ENCODE results near the gene SLC35A5.

The SLC35A5 gene

DNA sequence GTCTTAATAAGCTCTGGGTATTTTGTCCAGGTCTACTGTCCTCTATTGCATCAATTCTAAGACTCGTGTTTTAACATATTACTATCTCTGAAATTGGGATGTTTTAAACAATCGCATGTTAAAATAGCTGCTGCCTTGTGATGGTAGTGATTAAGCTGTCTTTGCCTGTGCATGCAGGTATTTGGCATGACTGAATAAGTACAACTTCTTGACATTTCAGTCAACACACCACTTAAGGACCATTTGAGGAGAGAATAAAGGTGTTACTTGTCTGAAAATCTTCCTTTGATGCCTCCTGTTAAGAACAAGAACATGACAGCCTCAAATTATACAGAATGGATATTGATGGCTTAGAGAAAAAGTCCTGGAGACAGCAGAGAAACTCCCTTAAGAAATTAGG lies 33.0 kb downstream of the SLC35A5 start:
- H3K79me1 ChIP-seq (ENCODE audit: low read length), result no peaks in the 10 kb centered on the region
- H4K8ac ChIP-seq (ENCODE audit: low read depth, low read length), result no peak overlapping the region
- H3K4me3 ChIP-seq (ENCODE audit: low read depth, low read length), result no peak overlapping the region
- H2AFZ ChIP-seq (ENCODE audit: insufficient read depth, low read length, poor library complexity), result no peak overlapping the region
- H3K27me3 ChIP-seq (ENCODE audit: insufficient read depth, low read length), result no peaks in the 10 kb centered on the region
- no peak overlapping the region for H2BK12ac ChIP-seq (ENCODE audit: low read length)
- H3K79me2 ChIP-seq (ENCODE audit: control insufficient read depth, insufficient read depth, low read length, poor library complexity), result no peaks in the 10 kb centered on the region
- H3K23ac ChIP-seq (ENCODE audit: low read length), result no peak overlapping the region
- no peak overlapping the region for H3K4me2 ChIP-seq (ENCODE audit: low read length)
- H4K12ac ChIP-seq (ENCODE audit: low read depth, low read length), result no peak overlapping the region
- no peaks in the 10 kb centered on the region for H3K9me3 ChIP-seq (ENCODE audit: insufficient read depth, low read depth, low read length)
- no peak overlapping the region for H3K27ac ChIP-seq (ENCODE audit: low read depth, low read length)
- no peak overlapping the region for H3K18ac ChIP-seq (ENCODE audit: low read length)
- H3K36me3 ChIP-seq (ENCODE audit: control insufficient read depth in 1 of 2, insufficient read depth in 2 of 2, low read length in 2 of 2), result no peaks in the 10 kb centered on the region
- peaks cover 0 to 3% of the 10 kb centered on the region in 2 experiments for H3K4me1 ChIP-seq (ENCODE audit: control insufficient read depth in 1 of 2, insufficient read depth in 2 of 2, low read length in 2 of 2)
- no peak overlapping the region for H2AK5ac ChIP-seq (ENCODE audit: low read length)
- H2BK5ac ChIP-seq (ENCODE audit: low read depth, low read length, poor library complexity), result no peak overlapping the region
- H3K9ac ChIP-seq (ENCODE audit: low read length), result no peak overlapping the region
- no peak overlapping the region for H2BK120ac ChIP-seq (ENCODE audit: insufficient read depth, low read length, poor library complexity)
- H4K91ac ChIP-seq (ENCODE audit: low read depth, low read length), result no peak overlapping the region
- DNase-seq, result no peak
- no peak overlapping the region for H3K14ac ChIP-seq (ENCODE audit: low read length)
- H3K4ac ChIP-seq (ENCODE audit: low read depth, low read length), result no peak overlapping the region
- no CpG with 5 or more reads among the region's 2 CpGs for WGBS (ENCODE audit: extremely low coverage, insufficient coverage, insufficient read length)

DNA sequence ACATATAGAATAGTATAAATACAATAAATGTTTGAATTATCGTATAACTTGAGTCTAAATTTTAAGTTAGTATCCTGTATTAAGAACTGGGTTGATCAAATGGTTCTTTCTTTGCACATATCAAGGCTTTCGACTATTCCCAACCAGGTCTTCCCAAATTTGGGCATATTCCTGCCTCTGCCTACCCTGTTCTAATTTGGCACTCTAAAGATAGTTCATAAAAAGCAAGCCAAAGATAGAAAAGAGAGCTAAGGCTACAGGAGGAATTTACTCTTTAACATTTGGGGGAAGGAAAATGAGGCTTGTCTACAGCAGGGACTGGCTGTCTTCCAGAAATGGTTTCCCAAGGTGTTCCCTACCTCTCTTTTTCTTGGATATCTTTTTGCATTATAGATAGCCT lies 36.1 kb downstream of the SLC35A5 start:
- no peak overlapping the region for H3K14ac ChIP-seq (ENCODE audit: low read length)
- H2BK120ac ChIP-seq (ENCODE audit: insufficient read depth, low read length, poor library complexity), result no peak overlapping the region
- H2AFZ ChIP-seq (ENCODE audit: insufficient read depth, low read length, poor library complexity), result no peak overlapping the region
- H4K91ac ChIP-seq (ENCODE audit: low read depth, low read length), result no peak overlapping the region
- no peak overlapping the region for H4K8ac ChIP-seq (ENCODE audit: low read depth, low read length)
- no peak overlapping the region for H3K23ac ChIP-seq (ENCODE audit: low read length)
- no peak overlapping the region for H3K4ac ChIP-seq (ENCODE audit: low read depth, low read length)
- H3K9ac ChIP-seq (ENCODE audit: low read length), result no peak overlapping the region
- no peak for DNase-seq
- no peaks in the 10 kb centered on the region for H3K27me3 ChIP-seq (ENCODE audit: insufficient read depth, low read length)
- H3K4me2 ChIP-seq (ENCODE audit: low read length), result no peak overlapping the region
- WGBS (ENCODE audit: extremely low coverage, insufficient coverage, insufficient read length), result no CpG with 5 or more reads among the region's 2 CpGs
- H3K9me3 ChIP-seq (ENCODE audit: insufficient read depth, low read depth, low read length), result no peaks in the 10 kb centered on the region
- H3K18ac ChIP-seq (ENCODE audit: low read length), result no peak overlapping the region
- H4K12ac ChIP-seq (ENCODE audit: low read depth, low read length), result no peak overlapping the region
- H2BK12ac ChIP-seq (ENCODE audit: low read length), result no peak overlapping the region
- H2BK5ac ChIP-seq (ENCODE audit: low read depth, low read length, poor library complexity), result no peak overlapping the region
- no peaks in the 10 kb centered on the region for H3K79me1 ChIP-seq (ENCODE audit: low read length)
- H2AK5ac ChIP-seq (ENCODE audit: low read length), result no peak overlapping the region
- H3K4me1 ChIP-seq (ENCODE audit: control insufficient read depth in 1 of 2, insufficient read depth in 2 of 2, low read length in 2 of 2), result peaks cover 0 to 3% of the 10 kb centered on the region in 2 experiments
- H3K79me2 ChIP-seq (ENCODE audit: control insufficient read depth, insufficient read depth, low read length, poor library complexity), result no peaks in the 10 kb centered on the region
- H3K4me3 ChIP-seq (ENCODE audit: low read depth, low read length), result no peak overlapping the region
- H3K36me3 ChIP-seq (ENCODE audit: control insufficient read depth in 1 of 2, insufficient read depth in 2 of 2, low read length in 2 of 2), result no peaks in the 10 kb centered on the region
- H3K27ac ChIP-seq (ENCODE audit: low read depth, low read length), result no peak overlapping the region

DNA sequence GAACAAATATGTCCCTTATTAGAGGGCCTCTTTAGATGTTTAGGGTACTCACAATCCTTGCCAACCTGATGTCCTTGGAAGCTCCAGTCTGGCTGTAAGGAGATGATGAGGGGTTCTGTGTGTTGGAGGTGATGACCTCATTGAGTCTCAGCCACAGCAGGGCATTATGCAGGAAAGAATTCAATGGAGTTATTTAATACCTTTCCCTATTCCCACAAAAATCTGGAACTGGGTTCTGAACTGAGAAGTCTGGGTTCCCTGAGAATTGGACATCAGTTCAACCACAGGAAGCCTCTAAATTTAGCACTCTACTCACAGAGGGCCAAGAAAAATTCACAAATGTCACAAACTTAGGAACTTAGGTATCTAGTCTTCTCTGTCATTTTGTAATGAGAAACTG lies 36.9 kb downstream of the SLC35A5 start:
- H3K79me2 ChIP-seq (ENCODE audit: control insufficient read depth, insufficient read depth, low read length, poor library complexity), result no peaks in the 10 kb centered on the region
- no peak overlapping the region for H2AFZ ChIP-seq (ENCODE audit: insufficient read depth, low read length, poor library complexity)
- H3K4me3 ChIP-seq (ENCODE audit: low read depth, low read length), result no peak overlapping the region
- H2BK5ac ChIP-seq (ENCODE audit: low read depth, low read length, poor library complexity), result no peak overlapping the region
- no peak overlapping the region for H3K18ac ChIP-seq (ENCODE audit: low read length)
- H2BK120ac ChIP-seq (ENCODE audit: insufficient read depth, low read length, poor library complexity), result no peak overlapping the region
- no peak overlapping the region for H4K12ac ChIP-seq (ENCODE audit: low read depth, low read length)
- H3K36me3 ChIP-seq (ENCODE audit: control insufficient read depth in 1 of 2, insufficient read depth in 2 of 2, low read length in 2 of 2), result no peaks in the 10 kb centered on the region
- H3K27ac ChIP-seq (ENCODE audit: low read depth, low read length), result no peak overlapping the region
- no peak overlapping the region for H3K4ac ChIP-seq (ENCODE audit: low read depth, low read length)
- no peaks in the 10 kb centered on the region for H3K27me3 ChIP-seq (ENCODE audit: insufficient read depth, low read length)
- H3K79me1 ChIP-seq (ENCODE audit: low read length), result no peaks in the 10 kb centered on the region
- no peak overlapping the region for H2AK5ac ChIP-seq (ENCODE audit: low read length)
- no peak overlapping the region for H2BK12ac ChIP-seq (ENCODE audit: low read length)
- H3K9ac ChIP-seq (ENCODE audit: low read length), result no peak overlapping the region
- no peak overlapping the region for H3K23ac ChIP-seq (ENCODE audit: low read length)
- H4K8ac ChIP-seq (ENCODE audit: low read depth, low read length), result no peak overlapping the region
- no peak overlapping the region for H3K4me2 ChIP-seq (ENCODE audit: low read length)
- no peaks in the 10 kb centered on the region for H3K4me1 ChIP-seq (ENCODE audit: control insufficient read depth in 1 of 2, insufficient read depth in 2 of 2, low read length in 2 of 2)
- H4K91ac ChIP-seq (ENCODE audit: low read depth, low read length), result no peak overlapping the region
- H3K9me3 ChIP-seq (ENCODE audit: insufficient read depth, low read depth, low read length), result no peaks in the 10 kb centered on the region
- no peak overlapping the region for H3K14ac ChIP-seq (ENCODE audit: low read length)
- no peak for DNase-seq

DNA sequence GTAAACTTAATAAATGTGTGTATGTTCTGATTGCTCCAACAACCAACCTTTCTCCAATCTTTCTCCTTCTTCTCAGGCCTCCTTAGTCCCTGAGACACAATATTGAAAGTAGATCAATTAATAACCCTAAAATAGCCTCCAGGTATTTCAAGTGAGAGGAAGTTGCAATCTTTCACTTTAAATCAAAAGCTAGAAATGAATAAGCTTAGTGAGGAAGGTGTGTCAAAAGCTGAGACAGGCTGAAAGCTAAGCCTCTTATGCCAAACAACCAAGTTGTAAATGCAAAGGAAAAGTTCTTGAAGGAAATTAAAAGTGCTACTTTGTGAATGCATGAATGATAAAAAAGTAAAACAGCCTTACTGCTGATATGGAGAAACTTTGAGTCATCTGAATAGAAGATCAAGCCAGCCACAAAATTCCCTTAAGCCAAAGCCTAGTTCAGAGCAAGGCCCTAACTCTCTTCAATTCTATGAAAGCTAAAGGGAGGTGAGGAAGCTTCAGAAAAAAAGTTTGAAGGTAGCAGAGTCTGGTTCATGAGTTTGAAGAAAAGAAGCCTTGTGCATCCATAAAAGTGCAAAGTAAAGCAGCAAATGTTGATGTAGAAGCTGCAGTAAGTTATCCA lies 40.5 kb downstream of the SLC35A5 start:
- Histone ChIP-seq H3K4ac (ENCODE audit: low read depth, low read length) (no peak overlapping the region), H3K4me3 (ENCODE audit: low read depth, low read length) (no peak overlapping the region), H3K27ac (ENCODE audit: low read depth, low read length) (no peak overlapping the region), H4K91ac (ENCODE audit: low read depth, low read length) (no peak overlapping the region), H3K9ac (ENCODE audit: low read length) (no peak overlapping the region), H2AFZ (ENCODE audit: insufficient read depth, low read length, poor library complexity) (no peak overlapping the region), H3K79me2 (ENCODE audit: control insufficient read depth, insufficient read depth, low read length, poor library complexity) (no peaks in the 10 kb centered on the region), H4K8ac (ENCODE audit: low read depth, low read length) (no peak overlapping the region), H3K23ac (ENCODE audit: low read length) (no peak overlapping the region), H3K4me1 (ENCODE audit: control insufficient read depth in 1 of 2, insufficient read depth in 2 of 2, low read length in 2 of 2) (no peaks in the 10 kb centered on the region), H3K14ac (ENCODE audit: low read length) (no peak overlapping the region), H3K36me3 (ENCODE audit: control insufficient read depth in 1 of 2, insufficient read depth in 2 of 2, low read length in 2 of 2) (peaks cover 3 to 8% of the 10 kb centered on the region in 2 experiments), H2AK5ac (ENCODE audit: low read length) (no peak overlapping the region), H3K4me2 (ENCODE audit: low read length) (no peak overlapping the region), H3K79me1 (ENCODE audit: low read length) (no peaks in the 10 kb centered on the region), H3K27me3 (ENCODE audit: insufficient read depth, low read length) (no peaks in the 10 kb centered on the region), H4K12ac (ENCODE audit: low read depth, low read length) (no peak overlapping the region), H2BK120ac (ENCODE audit: insufficient read depth, low read length, poor library complexity) (no peak overlapping the region), H2BK12ac (ENCODE audit: low read length) (no peak overlapping the region), H3K18ac (ENCODE audit: low read length) (no peak overlapping the region), H3K9me3 (ENCODE audit: insufficient read depth, low read depth, low read length) (no peaks in the 10 kb centered on the region), H2BK5ac (ENCODE audit: low read depth, low read length, poor library complexity) (no peak overlapping the region)
- no peak for DNase-seq

All from trophoblast cell (in vitro differentiated cells and primary cell).